Measurements from ENCODE around the gene BHLHE40. TPM values are rescaled to one million over a fixed set of nuclear protein-coding genes. Genes with fewer than 3 reads are reported as not detected.
A peak's percentile ranks its signal among the peaks of the same experiment; 100 is the strongest.

Gene BHLHE40
- total RNA-seq, 1 experiment from 2014 or later = 81.6 TPM

DNA sequence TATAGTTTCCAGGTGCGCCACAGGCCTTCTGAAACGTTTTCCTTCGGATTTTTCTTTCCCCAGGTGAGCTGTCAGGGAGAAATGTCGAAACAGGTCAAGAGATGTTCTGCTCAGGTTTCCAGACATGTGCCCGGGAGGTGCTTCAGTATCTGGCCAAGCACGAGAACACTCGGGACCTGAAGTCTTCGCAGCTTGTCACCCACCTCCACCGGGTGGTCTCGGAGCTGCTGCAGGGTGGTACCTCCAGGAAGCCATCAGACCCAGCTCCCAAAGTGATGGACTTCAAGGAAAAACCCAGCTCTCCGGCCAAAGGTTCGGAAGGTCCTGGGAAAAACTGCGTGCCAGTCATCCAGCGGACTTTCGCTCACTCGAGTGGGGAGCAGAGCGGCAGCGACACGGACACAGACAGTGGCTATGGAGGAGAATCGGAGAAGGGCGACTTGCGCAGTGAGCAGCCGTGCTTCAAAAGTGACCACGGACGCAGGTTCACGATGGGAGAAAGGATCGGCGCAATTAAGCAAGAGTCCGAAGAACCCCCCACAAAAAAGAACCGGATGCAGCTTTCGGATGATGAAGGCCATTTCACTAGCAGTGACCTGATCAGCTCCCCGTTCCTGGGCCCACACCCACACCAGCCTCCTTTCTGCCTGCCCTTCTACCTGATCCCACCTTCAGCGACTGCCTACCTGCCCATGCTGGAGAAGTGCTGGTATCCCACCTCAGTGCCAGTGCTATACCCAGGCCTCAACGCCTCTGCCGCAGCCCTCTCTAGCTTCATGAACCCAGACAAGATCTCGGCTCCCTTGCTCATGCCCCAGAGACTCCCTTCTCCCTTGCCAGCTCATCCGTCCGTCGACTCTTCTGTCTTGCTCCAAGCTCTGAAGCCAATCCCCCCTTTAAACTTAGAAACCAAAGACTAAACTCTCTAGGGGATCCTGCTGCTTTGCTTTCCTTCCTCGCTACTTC is 3.8 kb downstream of the BHLHE40 start:
- intact Hi-C loops (cut with micrococcal nuclease) = no loop called here
- H3K27me3 ChIP-seq (ENCODE audit: insufficient read depth, low read length) = no peaks in the 10 kb centered on the region
- no peak for DNase-seq (ENCODE audit: low read depth, low spot score)
- peaks cover 12% of the 10 kb centered on the region; the same call in 1 of the 2 replicates for H4K20me1 ChIP-seq (ENCODE audit: insufficient read depth)
- ChIA-PET POLR2A (interaction anchor here (0.8 to 5.1 kb wide), 5 partner anchors 11 to 271 kb away, joined by 4 to 39 read pairs (median 10); no protein-coding TSS in a partner anchor), CTCF (interaction anchor here (0.9 to 1.5 kb wide), 6 partner anchors 12 to 271 kb away, joined by 3 to 6 read pairs (median 4); no protein-coding TSS in a partner anchor), RAD21 (ENCODE audit: low non-redundant PET in 1 of 2, low total read pairs in 2 of 2, uncharacterized antibody in 2 of 2, unreplicated experiment in 2 of 2) (interaction anchor here (1.0 to 1.4 kb wide), 2 partner anchors 38 to 262 kb away, joined by 3 to 6 read pairs; no protein-coding TSS in a partner anchor)
- TF ChIP-seq EZH2phosphoT487 (IDR thresholded peaks at IDR 0.05; ENCODE audit: borderline replicate concordance) (no peak), ATF3 (IDR thresholded peaks at IDR 0.05) (no peak), POLR2AphosphoS5 (IDR thresholded peaks at IDR 0.05; ENCODE audit: low read depth, low read length) (no peak; the same call in 1 of the 2 replicates), EZH2 (IDR thresholded peaks at IDR 0.05) (no peak), JUND (IDR thresholded peaks at IDR 0.05) (no peak), YY1 (IDR thresholded peaks at IDR 0.05; ENCODE audit: extremely low read depth, insufficient replicate concordance, low read depth, low read length) (no peak), ZNF274 (IDR thresholded peaks at IDR 0.05; ENCODE audit: low read depth, low read length) (no peak), EGR1 (IDR thresholded peaks at IDR 0.05; ENCODE audit: low read depth) (no peak), CEBPB (IDR thresholded peaks at IDR 0.05; ENCODE audit: low read depth) (no peak), SRF (IDR thresholded peaks at IDR 0.05; ENCODE audit: low read depth) (no peak), CBX3 (IDR thresholded peaks at IDR 0.05; ENCODE audit: low read depth) (no peak), TCF7L2 (IDR thresholded peaks at IDR 0.05; ENCODE audit: borderline replicate concordance, extremely low read depth, insufficient read depth, insufficient read length) (no peak), FOSL1 (IDR thresholded peaks at IDR 0.05; ENCODE audit: low read depth) (no peak), MAX (IDR thresholded peaks at IDR 0.05) (no peak), ELF1 (IDR thresholded peaks at IDR 0.05; ENCODE audit: borderline replicate concordance, low read depth) (no peak), SIN3A (IDR thresholded peaks at IDR 0.05; ENCODE audit: low read depth) (no peak), ZFX (IDR thresholded peaks at IDR 0.05) (no peak), SP1 (IDR thresholded peaks at IDR 0.05; ENCODE audit: low read depth) (no peak)
- TF ChIP-seq, protein P1, sequence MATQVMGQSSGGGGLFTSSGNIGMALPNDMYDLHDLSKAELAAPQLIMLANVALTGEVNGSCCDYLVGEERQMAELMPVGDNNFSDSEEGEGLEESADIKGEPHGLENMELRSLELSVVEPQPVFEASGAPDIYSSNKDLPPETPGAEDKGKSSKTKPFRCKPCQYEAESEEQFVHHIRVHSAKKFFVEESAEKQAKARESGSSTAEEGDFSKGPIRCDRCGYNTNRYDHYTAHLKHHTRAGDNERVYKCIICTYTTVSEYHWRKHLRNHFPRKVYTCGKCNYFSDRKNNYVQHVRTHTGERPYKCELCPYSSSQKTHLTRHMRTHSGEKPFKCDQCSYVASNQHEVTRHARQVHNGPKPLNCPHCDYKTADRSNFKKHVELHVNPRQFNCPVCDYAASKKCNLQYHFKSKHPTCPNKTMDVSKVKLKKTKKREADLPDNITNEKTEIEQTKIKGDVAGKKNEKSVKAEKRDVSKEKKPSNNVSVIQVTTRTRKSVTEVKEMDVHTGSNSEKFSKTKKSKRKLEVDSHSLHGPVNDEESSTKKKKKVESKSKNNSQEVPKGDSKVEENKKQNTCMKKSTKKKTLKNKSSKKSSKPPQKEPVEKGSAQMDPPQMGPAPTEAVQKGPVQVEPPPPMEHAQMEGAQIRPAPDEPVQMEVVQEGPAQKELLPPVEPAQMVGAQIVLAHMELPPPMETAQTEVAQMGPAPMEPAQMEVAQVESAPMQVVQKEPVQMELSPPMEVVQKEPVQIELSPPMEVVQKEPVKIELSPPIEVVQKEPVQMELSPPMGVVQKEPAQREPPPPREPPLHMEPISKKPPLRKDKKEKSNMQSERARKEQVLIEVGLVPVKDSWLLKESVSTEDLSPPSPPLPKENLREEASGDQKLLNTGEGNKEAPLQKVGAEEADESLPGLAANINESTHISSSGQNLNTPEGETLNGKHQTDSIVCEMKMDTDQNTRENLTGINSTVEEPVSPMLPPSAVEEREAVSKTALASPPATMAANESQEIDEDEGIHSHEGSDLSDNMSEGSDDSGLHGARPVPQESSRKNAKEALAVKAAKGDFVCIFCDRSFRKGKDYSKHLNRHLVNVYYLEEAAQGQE (IDR thresholded peaks at IDR 0.05; ENCODE audit: low read depth) = no peak
- TF ChIP-seq, protein P2, sequence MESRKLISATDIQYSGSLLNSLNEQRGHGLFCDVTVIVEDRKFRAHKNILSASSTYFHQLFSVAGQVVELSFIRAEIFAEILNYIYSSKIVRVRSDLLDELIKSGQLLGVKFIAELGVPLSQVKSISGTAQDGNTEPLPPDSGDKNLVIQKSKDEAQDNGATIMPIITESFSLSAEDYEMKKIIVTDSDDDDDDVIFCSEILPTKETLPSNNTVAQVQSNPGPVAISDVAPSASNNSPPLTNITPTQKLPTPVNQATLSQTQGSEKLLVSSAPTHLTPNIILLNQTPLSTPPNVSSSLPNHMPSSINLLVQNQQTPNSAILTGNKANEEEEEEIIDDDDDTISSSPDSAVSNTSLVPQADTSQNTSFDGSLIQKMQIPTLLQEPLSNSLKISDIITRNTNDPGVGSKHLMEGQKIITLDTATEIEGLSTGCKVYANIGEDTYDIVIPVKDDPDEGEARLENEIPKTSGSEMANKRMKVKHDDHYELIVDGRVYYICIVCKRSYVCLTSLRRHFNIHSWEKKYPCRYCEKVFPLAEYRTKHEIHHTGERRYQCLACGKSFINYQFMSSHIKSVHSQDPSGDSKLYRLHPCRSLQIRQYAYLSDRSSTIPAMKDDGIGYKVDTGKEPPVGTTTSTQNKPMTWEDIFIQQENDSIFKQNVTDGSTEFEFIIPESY (IDR thresholded peaks at IDR 0.05; ENCODE audit: extremely low read depth, insufficient replicate concordance, low read length) = no peak
- H3K27ac ChIP-seq (ENCODE audit: low read depth, low read length) = peak overlapping the region; percentile 11; the same call in 1 of the 2 replicates
- H3K4me2 ChIP-seq (ENCODE audit: low read length) = peak overlapping the region; percentile 86
- peaks cover 42% of the 10 kb centered on the region for H3K79me2 ChIP-seq (ENCODE audit: insufficient read depth, low read length)
- peaks cover 8 to 31% of the 10 kb centered on the region in 2 experiments; a peak in 3 of 4 replicates for H3K36me3 ChIP-seq (ENCODE audit: control insufficient read depth in 1 of 2, insufficient read depth in 2 of 2, low read length in 2 of 2)
- H3K9me2 ChIP-seq (ENCODE audit: insufficient read depth) = no peaks in the 10 kb centered on the region
- ATAC-seq = no peak
- H3K9ac ChIP-seq (ENCODE audit: low read length) = peak overlapping the region; percentile 40
- H3K9me3 ChIP-seq (ENCODE audit: control insufficient read depth in 1 of 2, insufficient read depth in 1 of 2, low read depth in 1 of 2, low read length in 2 of 2) = no peaks in the 10 kb centered on the region
- H3K4me3 ChIP-seq (replicated peaks in 1 of 2; ENCODE audit: low read depth in 1 of 2, low read length in 2 of 2) = peak overlapping the region; percentile 13 to 15; a peak in 3 of 4 replicates
- H2AFZ ChIP-seq (ENCODE audit: low read depth, low read length, poor library complexity, severe bottlenecking) = no peak overlapping the region
- H3K4me1 ChIP-seq (ENCODE audit: control insufficient read depth in 1 of 2, insufficient read depth in 2 of 2, low read length in 2 of 2) = peaks cover 64 to 84% of the 10 kb centered on the region in 2 experiments
- no TSS peak for BruUV-seq (replicated peaks)

All from HCT116 (cell line).